Suprapubic skin (tissue), 4 donors: ENCODE results near the gene NDE1. TPM values are rescaled to one million over a fixed set of nuclear protein-coding genes. Genes with fewer than 3 reads are reported as not detected.

Source experiments
- DNase-seq, 2 donors: peaks; one replicate each; pipeline ENCODE4 v3.0.0-alpha.2; 2019; ENCODE audit warnings: low spot score in 2 of 2
- H3K27ac ChIP-seq: fragments of 200-600 bp; sonication (generic); one replicate; pipeline ENCODE4 v1.5.1; 2019
- H3K27me3 ChIP-seq: fragments of 200-600 bp; sonication (generic); one replicate; pipeline ENCODE4 v1.5.1; 2019
- H3K36me3 ChIP-seq: fragments of 200-600 bp; sonication (generic); one replicate; pipeline ENCODE4 v1.5.1; 2019
- H3K4me1 ChIP-seq: fragments of 200-600 bp; sonication (generic); one replicate; pipeline ENCODE4 v1.5.1; 2019
- H3K4me3 ChIP-seq: fragments of 200-600 bp; sonication (generic); one replicate; pipeline ENCODE4 v1.5.1; 2019; ENCODE audit warnings: mild to moderate bottlenecking
- H3K9me3 ChIP-seq: fragments of 200-600 bp; sonication (generic); one replicate; pipeline ENCODE4 v1.5.1; 2019
- CTCF ChIP-seq, 2 donors: fragments of 200-600 bp in 1 of 2; fragments of 450-650 bp in 1 of 2; sonication (generic) in 1 of 2; IDR thresholded peaks; one replicate each; pipeline ENCODE4 v1.5.1; 2016 to 2019; ENCODE audit warnings: antibody characterized with exemption in 2 of 2, mild to moderate bottlenecking in 1 of 2, moderate library complexity in 1 of 2
- EP300 ChIP-seq: sonication (generic); formaldehyde crosslinking; IDR thresholded peaks from one replicate; pipeline ENCODE4 v1.6.1; 2017; ENCODE audit warnings: antibody characterized with exemption
- POLR2A ChIP-seq, 2 donors: fragments of 450-650 bp; IDR thresholded peaks; one replicate each; pipeline ENCODE4 v1.6.1; 2017; ENCODE audit warnings: antibody characterized with exemption in 2 of 2, mild to moderate bottlenecking in 2 of 2, moderate library complexity in 2 of 2
- POLR2AphosphoS5 ChIP-seq, 3 donors: sonication (generic); formaldehyde crosslinking; IDR thresholded peaks; one replicate each; pipeline ENCODE4 v1.6.1; 2017; ENCODE audit warnings: antibody characterized with exemption in 3 of 3
- WGBS: methylation state at CpG from one replicate; pipeline ENCODE4 v1.1.5; 2018; 5-methylcytosine and 5-hydroxymethylcytosine counted together
- total RNA-seq, 4 donors: library from RNA; depleted of rRNA; stranded (reverse); fragments of >200 nt; gene quantifications; one replicate each; pipeline ENCODE4 v1.1.0, GENCODE V29; 2016

The NDE1 gene
- total RNA-seq, 4 donors from 2014 or later: 85.2 to 145 (median 120) TPM

GRCh38 chr16:15766918-15767317 is 116.9 kb downstream of the NDE1 start:
- no peak for TF ChIP-seq POLR2A (IDR thresholded peaks at IDR 0.05)
- 94% methylated on average over 5 of the region's 5 CpGs for WGBS

GRCh38 chr16:15768201-15768600 is 118.2 kb downstream of the NDE1 start:
- WGBS: over 99% methylated on average over 4 of the region's 4 CpGs
- no peak overlapping the region for H3K27ac ChIP-seq
- H3K36me3 ChIP-seq: no peaks in the 10 kb centered on the region
- no peak overlapping the region for H3K4me3 ChIP-seq
- H3K27me3 ChIP-seq: no peaks in the 10 kb centered on the region
- DNase-seq: no peak
- no peaks in the 10 kb centered on the region for H3K4me1 ChIP-seq
- TF ChIP-seq POLR2AphosphoS5 (IDR thresholded peaks at IDR 0.05) (no peak), POLR2A (IDR thresholded peaks at IDR 0.05) (no peak), CTCF (IDR thresholded peaks at IDR 0.05) (no peak), EP300 (no peak)
- H3K9me3 ChIP-seq: no peaks in the 10 kb centered on the region

More at GRCh38 chr16:15766918-15767317, 116.9 kb downstream of the NDE1 start:
- no peak overlapping the region for H3K4me3 ChIP-seq
- H3K27ac ChIP-seq: no peak overlapping the region
- no peaks in the 10 kb centered on the region for H3K27me3 ChIP-seq
- H3K9me3 ChIP-seq: no peaks in the 10 kb centered on the region
- no peaks in the 10 kb centered on the region for H3K4me1 ChIP-seq
- no peaks in the 10 kb centered on the region for H3K36me3 ChIP-seq
- DNase-seq: no peak

GRCh38 chr16:15769239-15769638 is 119.2 kb downstream of the NDE1 start:
- WGBS: 92% methylated on average over 8 of the region's 8 CpGs
- no peak for DNase-seq
- no peak overlapping the region for H3K4me3 ChIP-seq
- no peaks in the 10 kb centered on the region for H3K4me1 ChIP-seq
- no peaks in the 10 kb centered on the region for H3K9me3 ChIP-seq
- H3K36me3 ChIP-seq: no peaks in the 10 kb centered on the region
- H3K27me3 ChIP-seq: no peaks in the 10 kb centered on the region
- no peak overlapping the region for H3K27ac ChIP-seq
- no peak for TF ChIP-seq EP300
- no peak for TF ChIP-seq CTCF (IDR thresholded peaks at IDR 0.05)
- TF ChIP-seq POLR2A (IDR thresholded peaks at IDR 0.05): no peak
- TF ChIP-seq POLR2AphosphoS5 (IDR thresholded peaks at IDR 0.05): no peak

GRCh38 chr16:15770107-15770506 is 120.1 kb downstream of the NDE1 start:
- Histone ChIP-seq H3K4me3 (no peak overlapping the region), H3K9me3 (no peaks in the 10 kb centered on the region), H3K4me1 (no peaks in the 10 kb centered on the region), H3K27ac (no peak overlapping the region), H3K27me3 (no peaks in the 10 kb centered on the region), H3K36me3 (no peaks in the 10 kb centered on the region)
- TF ChIP-seq POLR2AphosphoS5 (IDR thresholded peaks at IDR 0.05) (no peak), POLR2A (IDR thresholded peaks at IDR 0.05) (no peak), CTCF (IDR thresholded peaks at IDR 0.05) (no peak), EP300 (no peak)
- DNase-seq: no peak
- WGBS: 62% methylated on average over 7 of the region's 7 CpGs

DNA sequence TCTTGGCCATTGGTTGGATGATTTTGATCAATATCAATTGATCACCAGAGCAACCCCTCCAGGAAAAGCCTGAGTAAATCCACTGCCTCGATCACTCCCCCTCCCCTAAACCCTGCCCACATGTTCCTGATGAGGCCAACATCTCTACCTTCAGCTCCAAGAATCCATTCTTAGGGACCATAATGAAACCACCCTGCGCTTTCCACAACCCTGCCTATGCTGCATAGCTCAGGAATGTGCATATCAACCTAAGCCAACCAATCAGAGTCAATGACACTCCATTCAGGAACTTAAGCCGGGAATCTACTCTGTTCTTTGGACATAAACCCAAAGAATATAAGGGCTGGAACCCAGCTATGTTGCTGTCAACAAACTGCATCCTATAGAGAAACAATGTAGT is 120.5 kb downstream of the NDE1 start:
- H3K9me3 ChIP-seq: no peaks in the 10 kb centered on the region
- no peaks in the 10 kb centered on the region for H3K36me3 ChIP-seq
- no peaks in the 10 kb centered on the region for H3K27me3 ChIP-seq
- TF ChIP-seq EP300 (no peak), POLR2A (IDR thresholded peaks at IDR 0.05) (no peak), CTCF (IDR thresholded peaks at IDR 0.05) (no peak), POLR2AphosphoS5 (IDR thresholded peaks at IDR 0.05) (no peak)
- WGBS: 56% methylated on average over 3 of the region's 3 CpGs
- H3K27ac ChIP-seq: no peak overlapping the region
- no peaks in the 10 kb centered on the region for H3K4me1 ChIP-seq
- H3K4me3 ChIP-seq: no peak overlapping the region
- no peak for DNase-seq

DNA sequence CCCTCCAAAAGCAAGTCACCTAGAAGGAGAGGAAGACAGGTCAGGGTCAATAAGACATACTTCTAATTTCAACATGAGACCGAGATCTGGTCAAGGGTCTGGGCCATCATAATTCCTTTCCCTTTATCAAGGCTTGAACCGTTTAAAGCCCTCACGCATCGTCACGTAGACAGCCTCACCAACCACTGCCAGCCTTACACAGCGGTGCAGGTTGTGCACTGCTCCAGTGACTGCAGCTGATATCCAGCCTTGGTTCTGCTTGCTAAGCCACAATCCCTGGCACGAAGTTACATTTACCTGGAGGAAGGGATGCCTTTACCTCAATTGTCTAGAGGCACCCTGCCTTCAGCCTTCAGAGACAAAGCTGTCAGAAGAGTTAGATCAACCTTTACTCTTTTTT is 121.6 kb downstream of the NDE1 start:
- DNase-seq: no peak
- H3K4me1 ChIP-seq: no peaks in the 10 kb centered on the region
- TF ChIP-seq POLR2A (IDR thresholded peaks at IDR 0.05): no peak
- TF ChIP-seq EP300: no peak
- no peak for TF ChIP-seq CTCF (IDR thresholded peaks at IDR 0.05)
- no peak for TF ChIP-seq POLR2AphosphoS5 (IDR thresholded peaks at IDR 0.05)
- WGBS: 93% methylated on average over 6 of the region's 7 CpGs
- no peaks in the 10 kb centered on the region for H3K36me3 ChIP-seq
- H3K27ac ChIP-seq: no peak overlapping the region
- H3K4me3 ChIP-seq: no peak overlapping the region
- no peaks in the 10 kb centered on the region for H3K9me3 ChIP-seq
- H3K27me3 ChIP-seq: no peaks in the 10 kb centered on the region
